GM12878 (cell line): Measurements from ENCODE around the gene SMARCC1. TPM values are rescaled to one million over a fixed set of nuclear protein-coding genes. Genes with fewer than 3 reads are reported as not detected.

ENCODE experiments used
- BCL11A ChIP-seq: IDR thresholded peaks from 2 replicates; pipeline ENCODE4 v1.6.1; 2011; ENCODE audit warnings: low read depth, low read length
- KLF5 ChIP-seq: fragments of 450-650 bp; IDR thresholded peaks from 2 replicates; pipeline ENCODE4 v1.6.1; 2014; ENCODE audit warnings: mild to moderate bottlenecking; ENCODE audit not compliant: partially characterized antibody
- MEF2A ChIP-seq: IDR thresholded peaks from 2 replicates; pipeline ENCODE4 v1.6.1; 2011; ENCODE audit warnings: low read depth, mild to moderate bottlenecking, low read length, moderate library complexity; ENCODE audit not compliant: insufficient read depth
- SMAD5 ChIP-seq: IDR thresholded peaks from 2 replicates; pipeline ENCODE4 v1.6.1; 2016; ENCODE audit warnings: antibody characterized with exemption, low read depth
- ZBTB4 ChIP-seq: fragments of 450-650 bp; formaldehyde crosslinking; IDR thresholded peaks from 2 replicates; pipeline ENCODE4 v1.4.0; 2022; ENCODE audit warnings: mild to moderate bottlenecking, moderate library complexity
- ZNF274 ChIP-seq: IDR thresholded peaks from one replicate; pipeline ENCODE4 v1.8.0; 2011; ENCODE audit not compliant: insufficient read length, insufficient read depth
- ZNF687 ChIP-seq: fragments of 450-650 bp; IDR thresholded peaks from 2 replicates; pipeline ENCODE4 v1.6.1; 2017; ENCODE audit warnings: mild to moderate bottlenecking, moderate library complexity
- polyA plus RNA-seq, 11 experiments: library from polyadenylated mRNA; depleted of rRNA in 4 of 11; unstranded in 6 of 11; stranded (reverse) in 5 of 11; fragments of >200 nt; fragmentation: Nextera tagmentation in 4 of 11; fragmentation: Illumina TruSeq in 1 of 11; extraction: Ambion mirVana in 4 of 11; extraction: Trizol in 1 of 11; gene quantifications; 1 replicate in 1 of 11; 2 replicates in 10 of 11; pipeline versions ENCODE4 v1.2.1 to v1.2.3, GENCODE V29; 2011 to 2016; ENCODE audit warnings: inconsistent platforms in 2 of 11, missing spikeins in 2 of 11, low read depth in 1 of 11
- total RNA-seq, 4 experiments: library from RNA; depleted of rRNA in 3 of 4; stranded (reverse); fragments of >200 nt in 3 of 4; fragmentation: Illumina TruSeq in 1 of 4; extraction: Trizol in 1 of 4; gene quantifications; 2 replicates each; pipeline versions ENCODE4 v1.2.1 to v1.2.3, GENCODE V29; 2013 to 2021

The SMARCC1 gene
- total and polyA plus RNA-seq, 10 of the 15 experiments (the other 5 are each of a cell fraction or from before 2014, with no cell fraction given), result 26.6 to 147 (median 57.1) TPM

GRCh38 chr3:47636921-47637320 is 144.8 kb downstream of the SMARCC1 start (continued):
- TF ChIP-seq KLF5 (no peak), ZNF687 (no peak), MEF2A (no peak), SMAD5 (no peak), ZBTB4 (CRISPR knock-in tag) (no peak), BCL11A (no peak), ZNF274 (no peak)
